Trophoblast cell (in vitro differentiated cells and primary cell): ENCODE measurements around the gene ELN.

Source experiments
- DNase-seq, 2 donors: peaks; one replicate each; pipeline ENCODE4 v3.0.0-alpha.2; 2016
- H2AFZ ChIP-seq: 2 replicates; pipeline ENCODE4 v1.6.1; 2013; ENCODE audit warnings: low read length, moderate library complexity, mild to moderate bottlenecking; ENCODE audit not compliant: insufficient read depth, poor library complexity
- H2AK5ac ChIP-seq: 2 replicates; pipeline ENCODE4 v1.6.1; 2013; ENCODE audit warnings: mild to moderate bottlenecking, low read length
- H2BK120ac ChIP-seq: 2 replicates; pipeline ENCODE4 v1.6.1; 2013; ENCODE audit warnings: low read length, mild to moderate bottlenecking, moderate library complexity; ENCODE audit not compliant: insufficient read depth, poor library complexity
- H2BK12ac ChIP-seq: 2 replicates; pipeline ENCODE4 v1.6.1; 2013; ENCODE audit warnings: mild to moderate bottlenecking, low read length, moderate library complexity
- H2BK5ac ChIP-seq: 2 replicates; pipeline ENCODE4 v1.6.1; 2013; ENCODE audit warnings: low read length, low read depth, moderate library complexity, mild to moderate bottlenecking; ENCODE audit not compliant: poor library complexity
- H3K14ac ChIP-seq: 2 replicates; pipeline ENCODE4 v1.6.1; 2013; ENCODE audit warnings: mild to moderate bottlenecking, low read length
- H3K18ac ChIP-seq: 2 replicates; pipeline ENCODE4 v1.6.1; 2013; ENCODE audit warnings: mild to moderate bottlenecking, low read length
- H3K23ac ChIP-seq: 2 replicates; pipeline ENCODE4 v1.6.1; 2013; ENCODE audit warnings: low read length
- H3K27ac ChIP-seq: 2 replicates; pipeline ENCODE4 v1.5.1; 2013; ENCODE audit warnings: low read depth, mild to moderate bottlenecking, inconsistent platforms, low read length, moderate library complexity
- H3K27me3 ChIP-seq: 2 replicates; pipeline ENCODE4 v1.6.1; 2013; ENCODE audit warnings: inconsistent platforms, mild to moderate bottlenecking, low read length, moderate library complexity; ENCODE audit not compliant: insufficient read depth
- H3K36me3 ChIP-seq, 2 experiments: 1 replicate in 1 of 2; 2 replicates in 1 of 2; pipeline ENCODE4 v1.6.1; 2013; ENCODE audit warnings: low read length in 2 of 2, mild to moderate bottlenecking in 2 of 2, moderate library complexity in 1 of 2; ENCODE audit not compliant: insufficient read depth in 2 of 2, control insufficient read depth in 1 of 2
- H3K4ac ChIP-seq: 2 replicates; pipeline ENCODE4 v1.6.1; 2013; ENCODE audit warnings: low read depth, mild to moderate bottlenecking, low read length, moderate library complexity
- H3K4me1 ChIP-seq, 2 experiments: 1 replicate in 1 of 2; 2 replicates in 1 of 2; pipeline ENCODE4 v1.6.1; 2013; ENCODE audit warnings: low read length in 2 of 2, mild to moderate bottlenecking in 2 of 2, moderate library complexity in 1 of 2; ENCODE audit not compliant: insufficient read depth in 2 of 2, control insufficient read depth in 1 of 2
- H3K4me2 ChIP-seq: 2 replicates; pipeline ENCODE4 v1.6.1; 2013; ENCODE audit warnings: inconsistent platforms, mild to moderate bottlenecking, low read length, moderate library complexity
- H3K4me3 ChIP-seq: 2 replicates; pipeline ENCODE4 v1.5.1; 2013; ENCODE audit warnings: mild to moderate bottlenecking, low read depth, low read length, inconsistent platforms
- H3K79me1 ChIP-seq: one replicate; pipeline ENCODE4 v1.6.1; 2013; ENCODE audit warnings: low read length
- H3K79me2 ChIP-seq: 2 replicates; pipeline ENCODE4 v1.6.1; 2013; ENCODE audit warnings: low read length, mild to moderate bottlenecking; ENCODE audit not compliant: control insufficient read depth, insufficient read depth, poor library complexity
- H3K9ac ChIP-seq: 2 replicates; pipeline ENCODE4 v1.6.1; 2013; ENCODE audit warnings: mild to moderate bottlenecking, low read length
- H3K9me3 ChIP-seq: 2 replicates; pipeline ENCODE4 v1.6.1; 2013; ENCODE audit warnings: low read depth, mild to moderate bottlenecking, control low read depth, inconsistent platforms, low read length; ENCODE audit not compliant: insufficient read depth
- H4K12ac ChIP-seq: 2 replicates; pipeline ENCODE4 v1.6.1; 2013; ENCODE audit warnings: low read depth, mild to moderate bottlenecking, low read length, moderate library complexity
- H4K8ac ChIP-seq: 2 replicates; pipeline ENCODE4 v1.6.1; 2013; ENCODE audit warnings: low read depth, mild to moderate bottlenecking, low read length, moderate library complexity
- H4K91ac ChIP-seq: one replicate; pipeline ENCODE4 v1.6.1; 2013; ENCODE audit warnings: low read depth, mild to moderate bottlenecking, low read length, moderate library complexity
- WGBS: extraction: QIAGEN DNeasy Blood & Tissue Kit; methylation state at CpG from one replicate; pipeline ENCODE4 v1.1.7; 2013; ENCODE audit warnings: missing lambda C conversion rate; ENCODE audit not compliant: insufficient read length, insufficient coverage; ENCODE audit errors: extremely low coverage; 5-methylcytosine and 5-hydroxymethylcytosine counted together

The ELN gene

DNA sequence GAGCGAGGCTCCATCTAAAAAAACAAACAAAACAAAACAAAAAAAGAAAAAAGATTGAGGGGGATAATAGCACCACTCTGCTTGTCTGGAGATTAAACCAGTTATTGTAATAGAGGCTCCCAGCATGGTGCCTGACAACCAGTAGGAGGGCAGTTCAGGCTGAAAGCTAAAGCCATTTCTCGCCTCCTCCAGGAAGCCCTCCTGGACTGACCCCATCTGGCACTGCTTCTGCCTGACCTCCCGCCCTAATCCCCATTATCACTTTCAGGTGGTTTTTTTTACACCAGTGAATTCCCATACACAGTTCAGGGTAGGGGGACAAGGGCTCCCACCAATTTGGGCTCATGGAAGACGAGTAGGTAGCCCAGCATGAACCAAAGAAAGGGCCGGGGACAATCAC lies 8.8 kb upstream of the ELN start:
- Histone ChIP-seq H3K4me2 (no peak overlapping the region), H3K27me3 (peaks cover 1% of the 10 kb centered on the region), H3K36me3 (no peaks in the 10 kb centered on the region), H2BK120ac (no peak overlapping the region), H4K12ac (no peak overlapping the region), H3K4ac (no peak overlapping the region), H2BK12ac (no peak overlapping the region), H2AK5ac (no peak overlapping the region), H3K4me1 (peaks cover 14 to 15% of the 10 kb centered on the region in 2 experiments), H4K91ac (no peak overlapping the region), H2AFZ (no peak overlapping the region), H3K27ac (no peak overlapping the region), H3K23ac (no peak overlapping the region), H3K79me1 (peaks cover 2% of the 10 kb centered on the region), H3K14ac (no peak overlapping the region), H3K4me3 (no peak overlapping the region), H3K18ac (no peak overlapping the region), H3K9ac (no peak overlapping the region), H4K8ac (no peak overlapping the region), H3K9me3 (no peaks in the 10 kb centered on the region), H3K79me2 (no peaks in the 10 kb centered on the region), H2BK5ac (no peak overlapping the region)
- no peak for DNase-seq
- no CpG with 5 or more reads among the region's 5 CpGs for WGBS

DNA sequence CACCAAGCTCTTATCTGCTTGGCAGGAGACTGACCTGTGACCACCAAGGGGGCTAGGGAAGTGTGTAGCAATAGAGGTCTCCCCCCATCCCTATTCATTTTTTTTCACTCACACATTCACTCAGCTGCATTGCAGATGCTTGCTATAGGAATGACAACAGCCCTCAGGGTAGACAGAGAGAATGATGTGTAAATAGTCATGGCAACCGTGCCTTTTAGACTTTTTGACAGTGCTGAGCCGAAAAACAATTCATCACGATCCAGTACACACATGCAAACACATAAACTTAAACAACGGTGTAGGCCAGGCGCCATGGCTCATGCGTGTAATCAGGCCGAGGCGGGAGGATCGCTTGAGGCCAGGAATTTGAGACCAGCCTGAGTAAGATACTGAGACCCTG lies 7.6 kb upstream of the ELN start:
- Histone ChIP-seq H3K9ac (no peak overlapping the region), H4K8ac (no peak overlapping the region), H4K12ac (no peak overlapping the region), H3K4me2 (no peak overlapping the region), H3K27me3 (peaks cover 1% of the 10 kb centered on the region), H2AK5ac (no peak overlapping the region), H2AFZ (no peak overlapping the region), H3K18ac (no peak overlapping the region), H3K79me2 (no peaks in the 10 kb centered on the region), H2BK120ac (no peak overlapping the region), H3K4ac (no peak overlapping the region), H3K4me3 (no peak overlapping the region), H3K36me3 (no peaks in the 10 kb centered on the region), H3K79me1 (peaks cover 2% of the 10 kb centered on the region), H3K27ac (no peak overlapping the region), H2BK5ac (no peak overlapping the region), H3K4me1 (peaks cover 14 to 15% of the 10 kb centered on the region in 2 experiments), H2BK12ac (no peak overlapping the region), H3K23ac (no peak overlapping the region), H4K91ac (no peak overlapping the region), H3K9me3 (no peaks in the 10 kb centered on the region), H3K14ac (no peak overlapping the region)
- no CpG with 5 or more reads among the region's 9 CpGs for WGBS
- DNase-seq: peak; percentile 45 to 70

DNA sequence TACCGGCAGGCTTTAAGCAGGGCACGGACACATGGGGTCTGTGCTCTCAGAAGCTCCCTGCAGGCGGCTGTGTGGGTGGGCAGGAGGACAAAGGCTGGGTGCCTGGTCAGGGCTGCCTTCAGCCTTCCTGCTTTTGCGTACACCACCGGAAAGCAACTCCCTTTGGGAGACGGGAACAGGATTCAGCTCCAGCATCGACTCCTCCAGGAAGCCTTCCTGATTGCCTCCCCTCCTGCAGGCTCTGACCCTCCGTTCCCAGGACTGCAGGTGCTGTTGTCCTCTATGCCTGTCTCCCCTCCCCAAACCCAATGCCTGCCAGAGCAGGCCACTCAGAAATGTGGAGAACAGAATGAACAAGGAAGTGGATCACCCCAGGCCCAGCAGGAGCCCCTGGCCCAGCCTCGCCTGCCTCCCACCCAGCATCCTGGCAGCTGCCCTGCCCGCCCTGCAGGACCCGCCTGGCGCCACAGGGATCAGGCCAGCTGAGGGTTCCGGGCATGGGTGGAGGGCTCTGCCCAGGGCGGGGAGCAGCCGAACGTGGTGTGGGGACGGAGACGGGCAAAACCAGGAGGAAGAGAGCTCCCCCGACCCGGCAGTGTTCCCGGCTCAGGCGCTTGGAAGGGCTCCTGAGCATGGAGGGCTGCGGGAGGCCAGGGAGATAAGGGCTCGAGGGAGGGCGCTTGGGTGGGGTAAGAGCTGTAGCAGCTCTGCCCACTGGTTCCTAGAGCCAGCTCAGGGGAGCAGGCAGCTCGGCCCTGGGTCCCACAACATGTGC lies 6.2 kb upstream of the ELN start:
- peaks cover 2% of the 10 kb centered on the region for H3K79me1 ChIP-seq
- no peak overlapping the region for H4K12ac ChIP-seq
- no peak for DNase-seq
- no peak overlapping the region for H3K14ac ChIP-seq
- no peak overlapping the region for H3K4me2 ChIP-seq
- no peak overlapping the region for H4K8ac ChIP-seq
- no peak overlapping the region for H3K23ac ChIP-seq
- H3K9ac ChIP-seq: no peak overlapping the region
- H3K36me3 ChIP-seq: no peaks in the 10 kb centered on the region
- H4K91ac ChIP-seq: no peak overlapping the region
- H2AFZ ChIP-seq: no peak overlapping the region
- H3K4me1 ChIP-seq: peaks cover 17 to 18% of the 10 kb centered on the region in 2 experiments
- no peak overlapping the region for H3K4me3 ChIP-seq
- H3K18ac ChIP-seq: no peak overlapping the region
- no peaks in the 10 kb centered on the region for H3K79me2 ChIP-seq
- no peak overlapping the region for H3K4ac ChIP-seq
- no peak overlapping the region for H2AK5ac ChIP-seq
- H3K27me3 ChIP-seq: peaks cover 1% of the 10 kb centered on the region
- H3K9me3 ChIP-seq: no peaks in the 10 kb centered on the region
- no CpG with 5 or more reads among the region's 26 CpGs for WGBS
- no peak overlapping the region for H3K27ac ChIP-seq
- no peak overlapping the region for H2BK120ac ChIP-seq
- no peak overlapping the region for H2BK12ac ChIP-seq
- H2BK5ac ChIP-seq: no peak overlapping the region

DNA sequence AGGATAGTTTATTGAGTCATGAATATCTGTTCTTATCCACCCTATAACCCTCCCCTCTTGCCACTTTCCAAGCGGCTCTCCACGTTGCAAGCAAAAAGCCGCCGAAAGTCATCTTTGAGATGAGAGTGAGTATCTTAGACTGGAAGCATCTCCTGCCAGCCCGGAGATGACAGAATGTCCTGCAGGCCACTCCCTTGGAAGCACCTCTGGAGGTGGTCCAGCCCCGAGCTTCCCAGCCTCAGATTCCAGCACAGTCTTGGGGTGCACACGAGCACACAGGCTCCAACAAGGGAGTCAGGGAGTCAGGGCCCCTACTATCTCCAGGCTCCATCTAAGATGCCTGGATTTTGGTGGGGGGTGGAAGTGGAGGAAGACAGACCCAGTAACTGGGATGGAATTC lies 5.5 kb upstream of the ELN start:
- no peak overlapping the region for H3K9ac ChIP-seq
- peaks cover 1% of the 10 kb centered on the region for H3K27me3 ChIP-seq
- H3K27ac ChIP-seq: no peak overlapping the region
- no peak overlapping the region for H3K14ac ChIP-seq
- no peak overlapping the region for H4K91ac ChIP-seq
- WGBS: no CpG with 5 or more reads among the region's 7 CpGs
- peaks cover 18 to 21% of the 10 kb centered on the region in 2 experiments for H3K4me1 ChIP-seq
- no peak overlapping the region for H3K4ac ChIP-seq
- no peak overlapping the region for H2BK5ac ChIP-seq
- H3K23ac ChIP-seq: no peak overlapping the region
- no peaks in the 10 kb centered on the region for H3K36me3 ChIP-seq
- H3K4me3 ChIP-seq: no peak overlapping the region
- H2AFZ ChIP-seq: no peak overlapping the region
- H4K8ac ChIP-seq: no peak overlapping the region
- H2BK120ac ChIP-seq: no peak overlapping the region
- H3K18ac ChIP-seq: no peak overlapping the region
- no peak for DNase-seq
- no peaks in the 10 kb centered on the region for H3K79me2 ChIP-seq
- H4K12ac ChIP-seq: no peak overlapping the region
- H3K9me3 ChIP-seq: no peaks in the 10 kb centered on the region
- H2AK5ac ChIP-seq: no peak overlapping the region
- peak overlapping the region; percentile 21 for H3K4me2 ChIP-seq
- H3K79me1 ChIP-seq: peaks cover 2% of the 10 kb centered on the region
- no peak overlapping the region for H2BK12ac ChIP-seq
